GM10266 (cell line): ENCODE data around the gene AGBL1.

ENCODE experiments used
- DNase-seq: peaks from one replicate; pipeline ENCODE4 v3.0.0; 2012; ENCODE audit errors: extremely low spot score
- TF ChIP-seq, protein P1 (sequence below): IDR thresholded peaks from 2 replicates; pipeline ENCODE4 v1.5.1; 2012; ENCODE audit warnings: mild to moderate bottlenecking, low read depth; ENCODE audit not compliant: control insufficient read depth, insufficient read depth; ENCODE audit errors: missing control alignments

AGBL1 gene

DNA sequence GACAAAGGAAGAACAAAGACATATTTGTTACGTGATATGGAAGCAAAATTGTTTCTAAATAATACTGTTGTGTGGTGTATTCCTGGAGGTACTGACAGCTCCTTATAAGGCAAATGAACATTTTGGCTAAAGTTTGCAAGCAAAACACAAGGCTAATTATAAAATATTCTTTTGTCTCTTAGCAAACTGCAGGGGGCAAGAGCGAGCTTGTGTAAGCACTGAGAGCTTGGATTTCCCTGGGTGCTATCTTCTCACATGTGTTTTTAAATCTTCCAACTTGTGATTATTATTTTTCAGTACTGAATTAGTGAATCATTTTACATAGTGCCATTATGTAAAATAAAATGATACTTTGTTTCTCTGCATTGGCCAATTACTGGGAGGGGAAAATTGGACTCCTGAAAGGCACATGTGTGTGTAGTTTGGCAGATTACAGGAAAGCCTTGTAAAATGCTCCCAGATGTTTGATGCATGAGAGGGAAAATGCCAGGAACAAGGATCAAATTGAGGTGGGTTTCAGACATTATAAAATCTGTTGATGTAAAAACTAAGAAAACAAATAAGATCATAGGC is 611.5 kb downstream of the AGBL1 start:
- DNase-seq: no peak
- TF ChIP-seq, protein P1, sequence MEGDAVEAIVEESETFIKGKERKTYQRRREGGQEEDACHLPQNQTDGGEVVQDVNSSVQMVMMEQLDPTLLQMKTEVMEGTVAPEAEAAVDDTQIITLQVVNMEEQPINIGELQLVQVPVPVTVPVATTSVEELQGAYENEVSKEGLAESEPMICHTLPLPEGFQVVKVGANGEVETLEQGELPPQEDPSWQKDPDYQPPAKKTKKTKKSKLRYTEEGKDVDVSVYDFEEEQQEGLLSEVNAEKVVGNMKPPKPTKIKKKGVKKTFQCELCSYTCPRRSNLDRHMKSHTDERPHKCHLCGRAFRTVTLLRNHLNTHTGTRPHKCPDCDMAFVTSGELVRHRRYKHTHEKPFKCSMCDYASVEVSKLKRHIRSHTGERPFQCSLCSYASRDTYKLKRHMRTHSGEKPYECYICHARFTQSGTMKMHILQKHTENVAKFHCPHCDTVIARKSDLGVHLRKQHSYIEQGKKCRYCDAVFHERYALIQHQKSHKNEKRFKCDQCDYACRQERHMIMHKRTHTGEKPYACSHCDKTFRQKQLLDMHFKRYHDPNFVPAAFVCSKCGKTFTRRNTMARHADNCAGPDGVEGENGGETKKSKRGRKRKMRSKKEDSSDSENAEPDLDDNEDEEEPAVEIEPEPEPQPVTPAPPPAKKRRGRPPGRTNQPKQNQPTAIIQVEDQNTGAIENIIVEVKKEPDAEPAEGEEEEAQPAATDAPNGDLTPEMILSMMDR: no peak

DNA sequence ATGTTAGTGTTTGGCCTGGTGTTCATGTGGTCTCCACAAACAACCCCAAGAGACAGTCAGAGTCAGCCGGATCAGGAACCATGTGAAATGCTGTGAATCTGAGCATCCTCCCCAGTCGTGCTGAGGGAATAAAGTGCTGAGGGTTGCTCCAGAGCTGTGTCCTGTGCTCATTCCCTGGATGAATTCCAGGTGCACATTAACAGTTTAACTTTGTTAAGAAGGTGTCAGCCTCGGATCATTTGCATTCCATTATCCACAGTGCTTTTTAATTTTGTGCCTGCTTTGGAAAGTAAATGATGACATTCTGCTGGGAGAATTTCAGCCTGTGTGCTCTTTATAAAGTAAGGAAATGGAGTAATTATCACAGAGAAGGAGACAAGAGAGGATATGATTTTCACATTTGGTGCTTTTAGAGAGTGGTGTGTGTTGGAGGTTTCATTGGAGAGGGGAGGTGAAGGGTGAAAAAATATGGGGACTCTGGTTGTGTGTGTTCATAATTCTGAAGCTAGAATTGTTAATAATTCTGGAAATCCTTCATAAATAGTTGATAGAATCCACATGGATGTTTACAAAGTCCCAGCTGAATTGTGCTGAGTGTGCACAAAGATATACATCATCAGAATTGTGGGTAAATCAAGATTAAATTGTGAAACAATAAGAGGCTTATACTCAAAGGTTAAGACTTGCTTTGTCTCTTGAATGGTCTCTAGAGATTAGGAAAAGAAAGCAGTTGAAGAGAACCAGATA is 621.4 kb downstream of the AGBL1 start:
- DNase-seq: no peak
- TF ChIP-seq, protein P1: no peak

DNA sequence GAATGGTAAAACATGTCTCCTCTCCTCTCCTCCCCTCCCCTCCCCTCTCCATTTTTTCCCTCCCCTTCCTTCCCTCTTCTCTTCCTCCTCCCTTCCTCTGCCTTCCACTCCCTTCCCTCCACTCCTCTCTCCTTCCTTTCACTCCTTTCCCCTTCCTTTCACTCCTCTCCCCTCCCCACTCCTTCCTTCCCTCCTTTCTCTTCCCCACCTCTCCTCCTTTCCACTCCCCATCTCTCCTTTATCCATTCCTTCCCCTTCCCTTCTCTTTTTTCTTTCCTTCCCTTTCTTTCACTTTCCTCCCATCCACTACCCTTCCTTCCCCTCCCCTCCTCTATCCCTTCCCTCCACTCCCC is 621.9 kb downstream of the AGBL1 start:
- TF ChIP-seq, protein P1: no peak
- no peak for DNase-seq

DNA sequence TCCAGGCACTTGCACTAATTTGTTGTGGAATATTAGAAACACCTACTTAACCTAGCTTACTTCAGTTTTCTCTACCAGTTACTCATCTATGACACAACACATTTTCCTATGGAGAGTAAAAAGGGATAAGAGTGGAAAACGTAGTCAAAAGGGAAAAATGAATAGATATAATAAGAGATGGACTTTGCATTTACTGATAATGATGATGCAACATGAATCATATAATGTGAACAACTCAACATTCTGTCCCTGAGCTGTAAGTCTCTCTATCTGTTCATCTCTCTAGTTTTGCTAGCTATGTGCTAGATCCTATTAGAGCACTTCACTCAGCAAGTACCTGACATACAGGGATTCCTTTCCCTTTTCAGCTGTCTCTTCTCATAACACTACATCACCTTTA is 627.1 kb downstream of the AGBL1 start:
- DNase-seq: no peak
- TF ChIP-seq, protein P1: no peak

DNA sequence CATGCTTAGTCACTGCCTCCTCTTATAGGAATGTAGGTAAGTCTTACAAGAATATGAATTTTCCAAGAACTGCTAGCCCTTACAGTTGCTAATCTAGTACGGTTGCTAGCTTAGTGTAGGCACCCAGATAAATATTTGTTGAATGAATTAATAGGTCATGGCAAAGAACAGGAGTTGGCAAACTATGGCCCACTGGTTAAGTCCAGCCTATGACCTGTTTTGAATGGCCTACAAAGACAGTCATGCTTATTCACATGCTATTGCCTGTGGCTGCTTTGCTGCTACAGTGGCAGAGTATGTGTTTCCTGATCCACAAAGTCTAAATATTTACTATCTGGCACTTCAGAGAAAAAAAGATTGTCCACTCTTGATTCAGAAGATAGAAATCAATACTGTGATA is 631.8 kb downstream of the AGBL1 start:
- TF ChIP-seq, protein P1: no peak
- DNase-seq: no peak

DNA sequence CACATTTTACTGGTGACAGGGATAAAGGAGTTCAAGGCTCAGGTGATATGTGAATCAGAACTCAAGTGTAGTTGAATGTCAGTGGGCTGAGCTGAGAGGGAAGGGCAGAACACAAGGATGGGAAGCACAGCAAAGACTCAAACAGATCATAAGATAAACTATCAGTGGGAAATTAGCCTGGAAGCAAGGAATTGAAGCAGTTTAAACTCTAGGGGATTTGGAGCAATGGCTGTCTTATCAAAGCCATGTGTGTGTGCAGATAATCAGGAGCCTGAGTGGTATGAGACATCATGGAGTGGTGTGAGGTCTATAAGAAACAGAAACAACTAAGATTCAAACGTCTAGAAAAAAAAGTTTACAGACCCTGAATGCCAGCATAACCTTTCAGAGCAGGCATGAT is 634.6 kb downstream of the AGBL1 start:
- DNase-seq: no peak
- TF ChIP-seq, protein P1: no peak

DNA sequence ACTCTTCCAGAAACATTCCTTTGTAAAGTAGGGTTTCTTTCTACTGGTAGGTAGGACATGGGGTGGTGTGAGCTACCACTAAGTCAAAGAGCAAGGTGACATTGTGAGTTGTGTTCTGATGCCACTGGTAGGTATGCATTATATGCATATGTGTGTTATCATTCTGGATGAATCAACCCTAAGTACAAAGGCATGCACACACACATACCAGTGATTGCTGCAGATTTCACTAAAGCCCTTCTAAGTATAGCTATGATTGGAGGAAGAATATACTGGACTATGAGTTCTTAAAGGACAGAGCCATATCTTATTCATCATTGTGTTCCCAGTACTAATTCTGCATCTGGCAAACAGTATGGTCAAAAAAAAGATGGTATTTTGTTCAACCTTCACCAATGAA is 646.0 kb downstream of the AGBL1 start:
- no peak for DNase-seq
- TF ChIP-seq, protein P1: no peak
